Measurements from ENCODE around the gene ZNF532.

Gene ZNF532

GRCh38 chr18:59029663-59030429 lies 165.2 kb downstream of the ZNF532 start:
- no peak for DNase-seq (ENCODE audit: low read depth)
- no peak overlapping the region for H3K4me3 ChIP-seq (ENCODE audit: low read depth, low read length)
- in situ Hi-C loops (cut with HindIII; ENCODE audit: low sequenced_read_pairs) = no loop called here
- no peak for TF ChIP-seq CTCF (IDR thresholded peaks at IDR 0.05; ENCODE audit: low read depth, low read length, missing control alignments)

GRCh38 chr18:59032308-59032707 lies 167.6 kb downstream of the ZNF532 start:
- in situ Hi-C loops (cut with HindIII; ENCODE audit: low sequenced_read_pairs) = no loop called here
- no peak overlapping the region for H3K4me3 ChIP-seq (ENCODE audit: low read depth, low read length)
- DNase-seq (ENCODE audit: low read depth) = no peak
- no peak for TF ChIP-seq CTCF (IDR thresholded peaks at IDR 0.05; ENCODE audit: low read depth, low read length, missing control alignments)

GRCh38 chr18:59033359-59033758 lies 168.7 kb downstream of the ZNF532 start:
- no peak for TF ChIP-seq CTCF (IDR thresholded peaks at IDR 0.05; ENCODE audit: low read depth, low read length, missing control alignments)
- in situ Hi-C loops (cut with HindIII; ENCODE audit: low sequenced_read_pairs) = no loop called here
- no peak overlapping the region for H3K4me3 ChIP-seq (ENCODE audit: low read depth, low read length)
- no peak for DNase-seq (ENCODE audit: low read depth)

- DNase-seq (ENCODE audit: low read depth) = no peak
- in situ Hi-C loops (cut with HindIII; ENCODE audit: low sequenced_read_pairs) = no loop called here
- H3K4me3 ChIP-seq (ENCODE audit: low read depth, low read length) = no peak overlapping the region
- no peak for TF ChIP-seq CTCF (IDR thresholded peaks at IDR 0.05; ENCODE audit: low read depth, low read length, missing control alignments)
Observed at GRCh38 chr18:59033974-59034373, 169.3 kb downstream of the ZNF532 start.

- in situ Hi-C loops (cut with HindIII; ENCODE audit: low sequenced_read_pairs) = no loop called here
- H3K4me3 ChIP-seq (ENCODE audit: low read depth, low read length) = no peak overlapping the region
- TF ChIP-seq CTCF (IDR thresholded peaks at IDR 0.05; ENCODE audit: low read depth, low read length, missing control alignments) = no peak
- no peak for DNase-seq (ENCODE audit: low read depth)
Observed at GRCh38 chr18:59035591-59035990, 170.9 kb downstream of the ZNF532 start.
